ENCODE data around the gene KLHL30. TPM values are rescaled to one million over a fixed set of nuclear protein-coding genes. Genes with fewer than 3 reads are reported as not detected.
A peak's percentile ranks its signal among the peaks of the same experiment; 100 is the strongest.

Gene KLHL30, protein sequence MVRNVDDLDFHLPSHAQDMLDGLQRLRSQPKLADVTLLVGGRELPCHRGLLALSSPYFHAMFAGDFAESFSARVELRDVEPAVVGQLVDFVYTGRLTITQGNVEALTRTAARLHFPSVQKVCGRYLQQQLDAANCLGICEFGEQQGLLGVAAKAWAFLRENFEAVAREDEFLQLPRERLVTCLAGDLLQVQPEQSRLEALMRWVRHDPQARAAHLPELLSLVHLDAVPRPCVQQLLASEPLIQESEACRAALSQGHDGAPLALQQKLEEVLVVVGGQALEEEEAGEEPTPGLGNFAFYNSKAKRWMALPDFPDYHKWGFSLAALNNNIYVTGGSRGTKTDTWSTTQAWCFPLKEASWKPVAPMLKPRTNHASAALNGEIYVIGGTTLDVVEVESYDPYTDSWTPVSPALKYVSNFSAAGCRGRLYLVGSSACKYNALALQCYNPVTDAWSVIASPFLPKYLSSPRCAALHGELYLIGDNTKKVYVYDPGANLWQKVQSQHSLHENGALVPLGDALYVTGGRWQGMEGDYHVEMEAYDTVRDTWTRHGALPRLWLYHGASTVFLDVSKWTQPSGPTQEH
- not detected for total RNA-seq

DNA sequence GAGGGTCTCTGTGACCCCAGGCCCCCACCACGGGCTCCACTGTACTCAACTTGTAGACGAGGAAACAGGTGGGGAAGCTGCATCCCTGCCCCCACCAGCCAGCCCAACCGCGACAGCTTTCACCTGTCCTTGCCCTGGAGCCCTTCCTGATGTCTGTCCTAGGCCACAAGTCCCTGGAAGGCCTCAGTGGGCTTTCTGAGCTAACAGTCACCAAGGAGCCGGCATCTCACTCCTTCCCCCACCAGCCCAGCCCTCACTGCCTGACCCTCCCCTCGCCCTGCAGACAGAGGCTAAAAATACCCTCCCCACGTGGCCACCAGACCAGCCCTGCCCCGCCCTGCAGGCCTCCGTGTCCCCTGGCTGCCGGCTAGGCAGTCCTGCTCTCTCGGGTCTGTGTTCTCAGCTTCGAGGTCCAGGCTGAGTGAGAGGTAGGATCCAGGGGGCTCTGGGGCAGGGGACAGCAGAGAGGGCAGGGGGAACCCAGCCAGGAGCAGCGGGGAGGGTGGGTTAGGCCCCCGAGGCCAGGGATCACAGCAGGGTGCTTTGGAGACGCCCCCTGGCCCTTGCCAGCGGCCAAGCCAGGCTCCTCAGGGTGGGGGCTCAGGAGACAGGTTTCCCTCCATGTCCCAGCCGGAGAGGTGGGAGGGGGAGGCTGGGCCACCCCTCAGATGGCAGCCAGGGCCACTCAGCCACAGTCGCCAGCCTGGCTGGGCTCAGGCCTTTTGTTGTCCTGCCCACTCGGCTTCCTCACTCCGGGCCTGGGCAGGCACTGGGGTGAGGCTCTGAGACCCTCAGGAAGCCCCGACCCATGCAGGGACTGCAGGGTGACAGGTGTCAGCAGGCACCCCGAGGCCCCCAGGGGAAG is at the start of gene KLHL30:
TSS of gene KLHL30 (plus strand) at position 338 of the 865 bp plus-strand sequence. CDS start 2,087 bp downstream, outside the sequence.
- Mint-ChIP-seq H3K4me3 (no peak within 1 kb of the TSS), H3K9me3 (no peaks in the 10 kb centered on the region), H3K27ac (no peak within 1 kb of the TSS), H3K36me3 (no peaks in the 10 kb centered on the region), H3K4me1 (ENCODE audit: low read depth) (peaks cover 5% of the 10 kb centered on the region), H3K27me3 (no peaks in the 10 kb centered on the region)
- ChIA-PET POLR2A (no interaction called here), CTCF (interaction anchor here (0.6 to 1.4 kb wide), 6 partner anchors 51 to 626 kb away, joined by 3 read pairs; no protein-coding TSS in a partner anchor)
- no peak for DNase-seq
- intact Hi-C loops (cut with micrococcal nuclease): no loop called here

DNA sequence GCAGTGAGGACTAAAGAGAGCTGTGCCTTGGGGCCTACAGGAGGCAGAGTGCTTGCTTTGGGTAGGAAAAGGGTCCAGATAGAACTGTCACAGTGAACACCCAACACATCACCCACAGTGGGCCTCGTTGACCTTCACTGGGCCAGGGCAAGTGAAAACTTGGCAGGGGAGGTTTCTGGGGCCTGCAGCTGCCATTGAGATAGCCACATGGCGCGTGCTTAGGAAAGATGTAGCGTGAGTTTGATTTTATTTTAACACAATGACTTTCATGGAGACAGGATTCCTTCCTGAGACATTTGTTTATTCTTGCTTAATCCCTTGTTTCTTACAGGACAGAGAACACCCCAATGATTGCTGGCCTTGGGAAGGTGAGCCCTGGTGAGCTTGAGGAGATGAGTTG is 47.6 kb upstream of the KLHL30 start:
- intact Hi-C loops (cut with micrococcal nuclease): no loop called here
- no peak overlapping the region for H3K27ac Mint-ChIP-seq
- ChIA-PET CTCF (no interaction called here), POLR2A (no interaction called here)
- H3K9me3 Mint-ChIP-seq: no peaks in the 10 kb centered on the region
- H3K4me3 Mint-ChIP-seq: no peak overlapping the region
- H3K4me1 Mint-ChIP-seq (ENCODE audit: low read depth): no peaks in the 10 kb centered on the region
- H3K27me3 Mint-ChIP-seq: no peaks in the 10 kb centered on the region
- DNase-seq: peak; percentile 4
- peaks cover 28% of the 10 kb centered on the region for H3K36me3 Mint-ChIP-seq

DNA sequence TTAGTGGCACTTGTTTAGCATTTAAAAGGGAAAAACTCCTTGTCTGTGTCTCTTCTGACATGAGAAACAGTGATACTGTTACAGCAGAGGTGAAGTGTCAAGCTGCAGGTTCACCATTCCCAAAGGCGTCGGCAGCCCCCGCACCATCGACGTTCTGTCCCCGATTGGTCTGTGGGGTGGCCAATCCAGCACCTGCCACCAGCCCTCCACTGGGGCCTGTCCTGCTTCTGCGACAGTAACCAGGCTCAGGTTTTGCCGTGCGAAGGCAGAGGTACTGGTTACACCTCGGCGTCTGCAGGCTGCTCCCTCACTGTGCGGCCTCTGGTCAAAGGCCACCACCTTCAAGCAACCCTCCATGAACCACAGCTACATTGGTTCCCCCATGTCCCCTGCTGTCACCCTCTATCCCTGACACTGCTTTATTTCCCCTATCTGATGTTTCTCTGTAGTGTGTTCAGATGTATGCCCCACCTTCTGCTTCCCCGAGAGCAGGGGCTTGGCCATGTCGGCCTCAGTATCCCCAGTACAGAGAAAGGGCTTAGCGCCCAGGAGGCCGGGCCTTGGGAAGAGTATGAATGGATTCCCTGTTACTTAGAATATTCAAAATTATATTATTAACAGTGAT is 46.9 kb upstream of the KLHL30 start:
- H3K27ac Mint-ChIP-seq: no peak overlapping the region
- no peak for DNase-seq
- H3K4me3 Mint-ChIP-seq: no peak overlapping the region
- ChIA-PET POLR2A (no interaction called here), CTCF (no interaction called here)
- peaks cover 27% of the 10 kb centered on the region for H3K36me3 Mint-ChIP-seq
- intact Hi-C loops (cut with micrococcal nuclease): no loop called here
- no peaks in the 10 kb centered on the region for H3K9me3 Mint-ChIP-seq
- no peaks in the 10 kb centered on the region for H3K4me1 Mint-ChIP-seq (ENCODE audit: low read depth)
- H3K27me3 Mint-ChIP-seq: no peaks in the 10 kb centered on the region

GRCh38 chr2:238092486-238093035 is 45.9 kb upstream of the KLHL30 start:
- CTCF ChIA-PET: no interaction called here
- H3K27me3 Mint-ChIP-seq: no peaks in the 10 kb centered on the region
- no peak overlapping the region for H3K4me3 Mint-ChIP-seq
- POLR2A ChIA-PET: no interaction called here
- no peaks in the 10 kb centered on the region for H3K4me1 Mint-ChIP-seq (ENCODE audit: low read depth)
- H3K27ac Mint-ChIP-seq: no peak overlapping the region
- no peak for DNase-seq
- intact Hi-C loops (cut with micrococcal nuclease): no loop called here
- no peaks in the 10 kb centered on the region for H3K9me3 Mint-ChIP-seq
- H3K36me3 Mint-ChIP-seq: peaks cover 22% of the 10 kb centered on the region

DNA sequence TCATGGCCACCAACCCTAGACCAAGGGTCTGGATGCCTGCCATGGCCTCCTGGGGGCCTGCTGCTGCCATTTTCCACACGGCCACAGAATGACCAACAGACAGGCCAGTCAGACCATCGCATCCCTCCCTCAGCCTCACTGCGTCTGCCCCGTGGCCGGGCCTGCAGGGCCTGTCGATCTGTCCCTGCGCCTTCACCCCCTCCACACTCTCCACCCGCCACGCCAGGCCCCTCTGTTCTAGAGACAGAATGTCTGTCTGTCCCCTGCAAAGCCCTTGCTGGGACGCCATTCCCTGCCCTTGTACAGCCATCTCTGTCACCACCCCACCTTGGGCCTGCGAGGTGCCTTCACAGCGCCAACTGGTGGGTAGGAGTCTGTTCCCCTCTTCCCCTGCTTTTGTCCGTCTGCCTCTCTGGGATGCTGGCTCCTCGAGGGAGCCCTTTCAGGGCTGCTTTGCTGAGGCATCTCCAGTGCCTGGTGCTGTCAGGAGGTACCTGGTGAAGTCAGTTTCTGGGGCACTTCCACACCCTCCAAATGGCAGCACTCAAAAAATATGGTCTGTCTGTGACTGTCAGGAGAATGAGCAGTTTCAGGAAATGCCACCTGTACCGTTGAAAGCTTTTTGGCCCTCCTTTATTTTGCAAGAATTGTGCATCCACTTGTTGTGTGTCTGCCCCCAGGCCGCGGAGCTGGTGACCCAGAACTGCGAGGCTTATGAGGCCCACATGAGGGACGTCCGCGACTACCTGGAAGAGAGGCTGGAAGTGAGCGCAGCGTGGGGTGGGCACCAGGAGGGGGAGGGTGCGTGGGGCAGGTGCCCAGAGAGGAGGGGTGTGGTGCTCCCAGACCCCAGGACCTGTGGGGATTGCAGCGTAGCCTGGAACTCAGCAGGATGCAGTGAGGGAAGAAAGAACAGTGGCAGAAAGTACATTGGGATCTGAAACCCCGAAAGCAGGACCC is 45.0 kb upstream of the KLHL30 start:
- POLR2A ChIA-PET: no interaction called here
- Mint-ChIP-seq H3K9me3 (no peaks in the 10 kb centered on the region), H3K27ac (no peak overlapping the region), H3K4me1 (ENCODE audit: low read depth) (no peaks in the 10 kb centered on the region), H3K4me3 (no peak overlapping the region), H3K36me3 (peaks cover 27% of the 10 kb centered on the region), H3K27me3 (no peaks in the 10 kb centered on the region)
- CTCF ChIA-PET: no interaction called here
- intact Hi-C loops (cut with micrococcal nuclease): no loop called here
- peak; percentile 7 for DNase-seq

- Mint-ChIP-seq H3K4me3 (no peak overlapping the region), H3K36me3 (peaks cover 26% of the 10 kb centered on the region), H3K27ac (no peak overlapping the region), H3K9me3 (no peaks in the 10 kb centered on the region), H3K4me1 (ENCODE audit: low read depth) (no peaks in the 10 kb centered on the region), H3K27me3 (no peaks in the 10 kb centered on the region)
- POLR2A ChIA-PET: no interaction called here
- CTCF ChIA-PET: no interaction called here
- no peak for DNase-seq
- intact Hi-C loops (cut with micrococcal nuclease): no loop called here
Measured at GRCh38 chr2:238094438-238095022, 43.9 kb upstream of the KLHL30 start.

DNA sequence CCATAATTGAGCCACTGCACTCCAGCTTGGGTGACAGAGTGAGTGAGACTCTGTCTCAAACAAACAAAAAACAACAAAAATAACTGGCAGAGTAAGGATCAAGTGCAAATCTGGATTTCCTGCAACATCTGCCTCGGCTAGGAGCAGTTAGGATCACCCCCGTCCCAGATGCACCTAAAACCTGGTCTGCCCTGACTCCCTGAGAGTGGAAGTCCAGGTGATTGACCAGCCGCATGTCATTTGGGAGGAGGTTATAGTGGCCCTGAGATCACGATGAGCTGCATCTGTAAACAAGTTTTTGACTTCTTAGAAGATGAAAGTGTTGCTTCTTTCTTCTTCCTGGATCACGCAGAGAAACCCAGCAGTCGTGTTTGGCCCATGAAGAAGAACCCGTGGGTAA is 43.3 kb upstream of the KLHL30 start:
- Mint-ChIP-seq H3K4me3 (no peak overlapping the region), H3K9me3 (no peaks in the 10 kb centered on the region), H3K27ac (no peak overlapping the region), H3K27me3 (no peaks in the 10 kb centered on the region), H3K4me1 (ENCODE audit: low read depth) (no peaks in the 10 kb centered on the region), H3K36me3 (peaks cover 26% of the 10 kb centered on the region)
- POLR2A ChIA-PET: no interaction called here
- CTCF ChIA-PET: no interaction called here
- DNase-seq: peak; percentile 7
- intact Hi-C loops (cut with micrococcal nuclease): no loop called here

DNA sequence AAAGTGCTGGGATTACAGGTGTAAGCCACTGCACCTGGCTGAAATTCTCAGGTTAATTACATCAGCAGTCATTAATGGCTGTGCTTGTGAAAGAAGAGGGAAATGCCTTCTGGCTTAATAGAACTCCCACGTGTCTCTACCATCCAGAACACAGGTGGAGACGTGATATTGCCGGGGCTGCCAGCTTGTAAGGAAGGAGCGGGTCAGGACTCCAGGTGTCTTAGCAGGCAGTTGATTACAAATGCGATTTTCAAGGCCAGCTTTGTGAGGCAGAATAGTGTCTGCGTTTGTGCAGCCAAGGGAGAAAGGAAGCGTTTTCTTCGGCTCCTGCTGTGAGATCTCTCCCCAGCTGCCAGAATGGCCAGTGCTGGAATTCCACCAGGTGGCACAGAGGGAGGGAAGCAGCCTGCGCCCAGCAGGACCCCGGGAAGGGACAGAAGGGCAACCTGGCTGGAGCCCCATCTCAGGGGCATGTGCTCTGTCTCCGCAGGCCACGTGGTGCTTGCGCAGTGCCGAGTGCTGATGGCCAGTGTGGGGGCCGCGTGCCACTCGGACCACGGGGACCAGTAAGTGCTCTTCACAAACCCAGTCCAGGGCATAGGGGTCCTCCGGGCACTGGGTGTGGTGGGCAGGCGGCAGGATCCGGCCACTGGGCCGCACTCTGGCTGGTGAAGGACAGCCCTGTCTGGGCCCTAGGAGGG is 42.0 kb upstream of the KLHL30 start:
- Mint-ChIP-seq H3K4me3 (no peak overlapping the region), H3K9me3 (no peaks in the 10 kb centered on the region), H3K36me3 (peaks cover 21% of the 10 kb centered on the region), H3K27ac (no peak overlapping the region), H3K27me3 (no peaks in the 10 kb centered on the region), H3K4me1 (ENCODE audit: low read depth) (no peaks in the 10 kb centered on the region)
- intact Hi-C loops (cut with micrococcal nuclease): no loop called here
- peak; percentile 6 for DNase-seq
- CTCF ChIA-PET: interaction anchor here (0.6 kb wide), 1 partner anchor 217 kb away, joined by 3 read pairs; no protein-coding TSS in a partner anchor
- POLR2A ChIA-PET: no interaction called here

- Mint-ChIP-seq H3K4me1 (ENCODE audit: low read depth) (no peaks in the 10 kb centered on the region), H3K9me3 (no peaks in the 10 kb centered on the region), H3K4me3 (no peak overlapping the region), H3K27me3 (no peaks in the 10 kb centered on the region), H3K36me3 (peaks cover 19% of the 10 kb centered on the region), H3K27ac (no peak overlapping the region)
- DNase-seq: peak; percentile 5
- intact Hi-C loops (cut with micrococcal nuclease): no loop called here
- POLR2A ChIA-PET: no interaction called here
- CTCF ChIA-PET: no interaction called here
Measured at GRCh38 chr2:238097201-238097987, 41.1 kb upstream of the KLHL30 start.

Data from activated CD4-positive, alpha-beta memory T cell treated with anti-CD3 and anti-CD28 coated beads for 36 hours (primary cell).